Measurements from ENCODE around the gene SDHD.
"Not testable (repeated sequence)": the region's sequence is repeated elsewhere in the genome, so short reads cannot be mapped to it uniquely, and the experiment has no call there.

SDHD gene

GRCh38 chr11:112086422-112087191 lies at the start of gene SDHD, which contains the start of gene TIMM8B:
TSS of gene SDHD (plus strand) at chr11:112086873. CDS start at chr11:112086908, 35 bp downstream.
TSS of gene TIMM8B (minus strand) at chr11:112086756. CDS start at chr11:112086723, 33 bp downstream.
- peak; percentile 82 to 92 (median 90) for DNase-seq (ENCODE audit: low read depth in 3 of 3)

GRCh38 chr11:112037527-112037926 lies 49.1 kb upstream of the SDHD start:
- DNase-seq (ENCODE audit: low read depth in 3 of 3): no peak

- no peak for DNase-seq (ENCODE audit: low read depth in 3 of 3)
Measured at GRCh38 chr11:112042161-112042960, 44.3 kb upstream of the SDHD start.

- DNase-seq (ENCODE audit: low read depth in 3 of 3): no peak
Measured at GRCh38 chr11:112042961-112043304, 43.7 kb upstream of the SDHD start.

GRCh38 chr11:112044961-112045360 lies 41.7 kb upstream of the SDHD start:
- DNase-seq (ENCODE audit: low read depth in 3 of 3): no peak

GRCh38 chr11:112046647-112047046 lies 40.0 kb upstream of the SDHD start:
- DNase-seq (ENCODE audit: low read depth in 3 of 3): not testable (repeated sequence)

GRCh38 chr11:112048256-112048655 lies 38.4 kb upstream of the SDHD start:
- DNase-seq (ENCODE audit: low read depth in 3 of 3): not testable (repeated sequence)

GRCh38 chr11:112049777-112050176 lies 36.9 kb upstream of the SDHD start:
- no peak for DNase-seq (ENCODE audit: low read depth in 3 of 3)

- DNase-seq (ENCODE audit: low read depth in 3 of 3): no peak
Measured at GRCh38 chr11:112050721-112051120, 36.0 kb upstream of the SDHD start.

- no peak for DNase-seq (ENCODE audit: low read depth in 3 of 3)
Measured at GRCh38 chr11:112051768-112052167, 34.9 kb upstream of the SDHD start.

- DNase-seq (ENCODE audit: low read depth in 3 of 3): no peak
Measured at GRCh38 chr11:112057170-112057569, 29.5 kb upstream of the SDHD start.

GRCh38 chr11:112058103-112058502 lies 28.6 kb upstream of the SDHD start:
- no peak for DNase-seq (ENCODE audit: low read depth in 3 of 3)

GRCh38 chr11:112062923-112063322 lies 23.8 kb upstream of the SDHD start:
- DNase-seq (ENCODE audit: low read depth in 3 of 3): no peak

GRCh38 chr11:112073941-112074811 lies 12.5 kb upstream of the SDHD start, which contains the start of the genes NKAPD1 and PIH1D2:
TSS of gene NKAPD1 (plus strand) at chr11:112074299. CDS start at chr11:112075575, 1,276 bp downstream.
TSS of gene PIH1D2 (minus strand) at chr11:112074017. CDS start at chr11:112073174, 843 bp downstream.
- peak; percentile 57 to 70 (median 59) for DNase-seq (ENCODE audit: low read depth in 3 of 3)

- DNase-seq (ENCODE audit: low read depth in 3 of 3): no peak
Measured at GRCh38 chr11:112082729-112083128, 3.9 kb upstream of the SDHD start.

GRCh38 chr11:112085822-112086421 lies 751 bp upstream of the SDHD start:
- DNase-seq (ENCODE audit: low read depth in 3 of 3): peak in 1 of 3 experiments; percentile 11

GRCh38 chr11:112087212-112087611 lies 539 bp downstream of the SDHD start:
- DNase-seq (ENCODE audit: low read depth in 3 of 3): no peak

- not testable (repeated sequence) for DNase-seq (ENCODE audit: low read depth in 3 of 3)
Measured at GRCh38 chr11:112095302-112095701, 8.6 kb downstream of the SDHD start.

GRCh38 chr11:112096194-112096593 lies 9.5 kb downstream of the SDHD start:
- DNase-seq (ENCODE audit: low read depth in 3 of 3): no peak

GRCh38 chr11:112097734-112098528 lies 11.3 kb downstream of the SDHD start:
- no peak for DNase-seq (ENCODE audit: low read depth in 3 of 3)
